GM19043 (cell line): Measurements from ENCODE around the gene CHN1.

ENCODE experiments used
- ATAC-seq: cut with Tn5 transposase; IDR thresholded peaks from one replicate; pipeline ENCODE4 v1.9.1; 2021; ENCODE audit warnings: low read depth; ENCODE audit not compliant: unreplicated experiment

CHN1 gene

DNA sequence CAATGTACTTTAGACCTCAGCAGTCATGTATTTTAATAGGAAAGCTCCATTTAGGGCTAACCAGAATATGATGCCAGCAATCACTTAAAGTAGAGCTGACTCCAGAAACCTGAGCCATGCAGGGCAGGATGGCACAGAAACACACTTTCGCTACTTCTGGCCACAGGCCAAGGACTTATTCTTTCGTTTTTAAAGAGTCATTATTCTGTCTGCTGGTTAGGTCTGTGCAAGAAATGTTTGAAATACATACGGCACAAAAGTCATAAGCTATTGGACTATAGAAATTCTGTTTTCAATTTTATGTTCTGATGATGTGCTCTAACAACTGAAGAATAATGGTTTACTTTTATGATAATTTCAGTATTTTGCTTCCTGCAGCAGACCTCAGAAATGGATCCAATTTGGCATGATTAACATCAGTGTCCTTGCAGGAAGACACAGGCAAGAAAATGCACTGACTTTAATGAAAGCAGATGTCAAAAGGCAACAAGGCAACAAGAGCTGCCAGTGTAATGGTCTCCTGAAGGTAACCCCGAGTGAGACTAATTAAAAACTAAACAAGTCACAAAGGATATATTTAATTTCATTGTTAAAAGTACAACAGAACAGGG is 126.5 kb downstream of the CHN1 start:
- ATAC-seq: no peak

DNA sequence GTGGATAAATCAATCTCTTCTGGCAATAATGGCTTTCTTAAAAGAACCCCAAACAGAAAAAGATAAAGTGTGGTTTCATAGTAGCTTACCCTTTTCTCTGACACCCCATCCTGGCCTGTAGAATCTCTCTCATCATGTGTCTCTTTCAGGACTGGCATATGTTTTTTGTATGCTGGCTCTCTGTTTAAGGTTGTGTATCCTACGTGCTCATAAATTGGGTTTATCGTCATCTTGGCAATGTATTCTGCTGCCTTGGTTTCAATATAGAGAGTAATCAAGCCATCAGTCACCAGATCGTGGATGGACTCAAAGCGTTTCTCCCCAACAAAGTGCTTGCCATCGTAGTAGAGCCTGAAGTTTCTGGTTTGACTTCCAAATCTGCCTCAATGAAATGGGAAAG is 127.4 kb downstream of the CHN1 start:
- ATAC-seq: no peak

DNA sequence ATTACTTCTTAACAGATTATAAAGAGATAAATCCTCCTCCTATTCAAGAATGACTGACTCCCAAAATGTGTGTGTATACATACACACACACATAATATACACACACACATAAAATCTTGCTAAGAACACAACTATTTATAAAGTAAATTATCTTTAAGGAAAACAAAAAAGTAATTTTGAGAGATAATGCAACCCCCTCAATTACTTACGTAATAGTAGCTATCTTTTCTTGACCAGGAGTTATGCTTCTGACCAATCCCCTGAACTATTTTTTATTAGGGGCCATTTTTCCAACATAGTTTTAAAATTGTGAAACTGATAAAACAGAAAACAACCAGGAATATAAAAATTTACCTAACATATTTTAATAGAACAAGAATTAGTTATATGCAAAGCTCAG is 127.9 kb downstream of the CHN1 start:
- ATAC-seq: no peak

DNA sequence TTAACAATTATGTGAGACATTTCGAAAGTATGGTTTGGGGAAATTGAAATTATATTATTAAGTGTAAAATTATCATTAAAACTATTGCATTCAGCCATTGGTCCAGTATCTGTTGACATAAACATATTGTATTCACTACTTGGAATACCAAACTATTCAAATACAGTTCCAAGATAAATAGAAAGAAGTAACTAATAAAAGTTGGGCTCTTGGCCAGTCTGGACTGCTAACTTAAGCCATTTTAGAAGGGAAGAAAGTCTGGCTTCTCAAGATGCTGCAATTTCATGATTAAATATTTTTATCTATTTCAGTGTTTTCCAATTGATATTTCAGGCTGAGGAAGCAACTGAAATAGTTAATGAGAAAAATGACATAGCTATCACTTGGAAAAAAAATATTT is 131.1 kb downstream of the CHN1 start:
- ATAC-seq: no peak

DNA sequence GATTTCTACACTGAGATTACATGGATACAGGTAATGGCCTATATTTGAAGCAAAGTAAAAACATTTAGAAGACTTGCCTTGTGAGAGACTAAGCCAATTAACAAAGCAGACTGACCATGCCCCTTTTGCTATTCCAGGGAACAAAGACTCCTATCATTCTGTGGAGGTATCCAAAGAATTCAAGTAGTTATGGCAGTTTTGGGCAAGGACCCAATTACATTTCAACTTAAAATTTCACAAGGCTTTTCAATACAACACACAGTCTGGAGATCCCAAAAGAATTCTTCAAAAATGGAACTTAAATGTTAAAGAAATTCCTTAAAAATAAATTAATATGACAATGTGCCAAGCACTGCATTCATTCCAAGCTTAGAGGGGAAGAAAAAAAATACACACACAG is 131.7 kb downstream of the CHN1 start:
- no peak for ATAC-seq

DNA sequence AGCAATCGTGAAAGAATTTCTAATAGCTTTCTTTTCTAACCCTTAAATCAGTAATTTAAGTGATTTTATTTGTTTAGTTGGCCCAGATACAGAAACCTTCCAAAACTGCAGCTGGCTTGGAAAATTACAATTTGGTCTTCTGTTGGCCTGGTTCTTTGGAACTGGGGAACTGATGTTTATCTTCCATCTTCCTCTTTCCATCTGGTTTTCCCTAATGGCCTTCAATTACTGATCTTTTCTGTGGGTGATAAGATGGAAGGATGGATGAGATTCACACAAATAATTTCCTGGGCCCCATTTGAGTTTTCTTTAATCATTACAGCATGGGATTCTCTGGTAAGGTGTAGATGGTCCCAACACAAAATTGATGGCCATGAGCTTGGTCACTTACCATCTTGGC is 134.4 kb downstream of the CHN1 start:
- no peak for ATAC-seq

DNA sequence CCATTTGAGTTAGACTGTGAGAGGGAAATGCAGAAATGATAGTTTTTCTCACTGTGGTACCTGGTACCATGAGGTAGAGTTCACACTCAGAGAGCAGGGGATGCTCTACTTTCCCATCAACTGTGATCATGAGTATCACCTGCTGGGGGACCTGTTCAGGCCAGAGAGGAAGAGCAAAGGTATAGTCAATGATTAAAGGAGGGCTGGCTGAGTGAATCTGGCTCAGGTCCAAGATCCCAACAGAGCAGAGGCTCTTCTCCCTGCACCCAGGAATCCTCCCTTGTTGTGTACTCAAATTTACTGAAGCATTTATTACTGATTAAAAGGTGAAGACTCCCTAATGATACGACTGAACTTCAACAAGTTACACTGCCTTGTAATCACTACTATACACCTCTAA is 136.3 kb downstream of the CHN1 start:
- no peak for ATAC-seq

DNA sequence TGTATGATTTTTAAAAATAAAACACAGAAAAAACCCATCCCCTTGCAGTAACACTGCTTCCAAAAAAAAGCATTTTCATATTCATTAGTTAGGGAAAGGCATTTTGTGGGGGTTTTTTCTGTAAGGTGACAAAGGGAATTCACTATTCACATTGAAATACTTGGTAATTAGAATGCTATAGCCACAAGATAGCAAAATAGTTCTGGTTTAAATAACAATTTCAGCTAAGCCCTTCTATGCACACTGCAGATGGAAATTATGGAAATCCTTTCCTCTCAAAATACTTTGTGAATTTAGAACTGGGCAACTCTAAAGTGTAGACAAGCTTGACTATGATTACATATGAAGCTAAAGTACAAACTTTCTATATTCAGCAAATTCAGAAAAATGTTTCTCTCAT is 138.8 kb downstream of the CHN1 start:
- no peak for ATAC-seq

DNA sequence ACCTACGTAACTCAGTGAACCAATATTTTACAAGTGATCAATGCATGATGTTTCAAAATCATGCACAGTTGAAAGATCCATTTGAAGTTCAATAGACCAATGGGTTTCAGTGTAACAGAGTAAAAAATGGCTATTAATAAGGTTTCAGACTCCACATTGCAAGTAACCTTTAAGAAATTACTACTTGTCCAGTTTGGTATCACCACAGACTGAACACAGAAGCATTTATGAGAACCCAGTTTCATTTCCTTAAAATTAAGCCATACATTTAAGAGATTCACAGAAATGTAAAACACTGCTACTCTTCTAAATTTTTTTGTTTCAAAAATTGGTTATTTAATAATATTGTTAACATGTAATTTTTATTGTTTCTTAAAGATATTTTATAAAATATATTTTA is 142.0 kb downstream of the CHN1 start:
- no peak for ATAC-seq

DNA sequence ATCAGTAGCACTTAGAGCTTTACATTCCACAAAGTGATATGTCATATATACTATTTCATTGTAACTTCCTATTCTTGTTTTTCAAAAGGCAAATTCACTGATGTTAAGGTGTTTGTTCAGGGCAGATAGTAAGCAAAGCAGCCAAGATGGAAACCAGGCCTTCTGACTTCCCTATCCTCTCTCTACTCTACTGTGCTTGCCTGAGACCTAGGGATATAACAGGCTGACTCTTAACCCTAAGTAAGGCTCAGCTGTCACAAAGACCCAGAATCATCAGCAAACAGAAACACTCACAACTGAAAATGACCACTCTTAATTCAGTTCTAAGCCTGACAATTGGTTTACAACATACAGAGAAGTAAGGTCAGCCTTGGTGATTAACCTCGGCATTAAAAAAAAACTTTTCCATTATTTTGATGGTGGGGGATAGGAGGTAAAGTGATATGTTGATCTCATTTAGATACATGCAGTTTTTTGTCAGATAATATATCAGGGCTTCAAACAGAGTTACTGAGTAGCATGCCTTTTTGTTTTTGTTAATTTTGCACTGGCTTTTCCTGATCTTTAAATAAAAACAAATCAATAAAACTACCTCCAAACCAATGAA is 145.5 kb downstream of the CHN1 start:
- ATAC-seq: no peak

DNA sequence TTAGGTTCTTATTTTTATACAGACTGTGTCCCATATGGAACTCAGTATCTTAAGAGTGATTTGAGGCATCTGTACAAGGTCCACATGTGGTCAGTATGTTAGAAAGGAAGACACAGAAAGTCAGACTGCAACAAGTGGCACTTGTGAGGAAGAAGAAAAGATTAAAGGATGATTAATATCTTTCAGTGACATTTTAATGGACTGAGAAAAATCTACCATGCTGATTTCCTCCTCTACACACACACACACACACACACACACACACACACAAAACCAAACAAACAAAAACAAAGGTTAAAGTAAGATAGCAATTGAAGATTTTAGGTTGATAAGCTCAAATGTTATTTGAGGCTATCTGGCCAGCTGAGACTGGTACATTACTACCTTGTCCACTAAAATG is 146.4 kb downstream of the CHN1 start:
- ATAC-seq: no peak

DNA sequence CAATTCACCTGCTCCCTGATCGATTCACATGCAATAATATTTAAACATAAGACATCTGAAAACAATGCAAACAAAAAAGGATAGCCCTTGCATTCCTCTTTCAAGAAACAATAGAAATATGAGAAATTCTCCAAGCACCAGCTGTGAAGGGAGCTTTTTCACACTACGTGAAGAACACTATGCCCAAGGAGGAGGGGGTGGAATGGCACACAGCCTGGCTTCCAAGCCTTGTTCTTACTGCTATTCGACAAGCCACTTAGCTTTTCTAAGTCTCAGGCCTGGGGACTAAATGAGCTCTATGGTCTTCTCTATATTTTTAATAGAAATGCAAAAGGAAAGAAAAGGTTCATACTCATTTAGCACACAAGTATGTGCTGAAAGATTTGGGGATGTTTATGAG is 148.7 kb downstream of the CHN1 start:
- ATAC-seq: no peak

DNA sequence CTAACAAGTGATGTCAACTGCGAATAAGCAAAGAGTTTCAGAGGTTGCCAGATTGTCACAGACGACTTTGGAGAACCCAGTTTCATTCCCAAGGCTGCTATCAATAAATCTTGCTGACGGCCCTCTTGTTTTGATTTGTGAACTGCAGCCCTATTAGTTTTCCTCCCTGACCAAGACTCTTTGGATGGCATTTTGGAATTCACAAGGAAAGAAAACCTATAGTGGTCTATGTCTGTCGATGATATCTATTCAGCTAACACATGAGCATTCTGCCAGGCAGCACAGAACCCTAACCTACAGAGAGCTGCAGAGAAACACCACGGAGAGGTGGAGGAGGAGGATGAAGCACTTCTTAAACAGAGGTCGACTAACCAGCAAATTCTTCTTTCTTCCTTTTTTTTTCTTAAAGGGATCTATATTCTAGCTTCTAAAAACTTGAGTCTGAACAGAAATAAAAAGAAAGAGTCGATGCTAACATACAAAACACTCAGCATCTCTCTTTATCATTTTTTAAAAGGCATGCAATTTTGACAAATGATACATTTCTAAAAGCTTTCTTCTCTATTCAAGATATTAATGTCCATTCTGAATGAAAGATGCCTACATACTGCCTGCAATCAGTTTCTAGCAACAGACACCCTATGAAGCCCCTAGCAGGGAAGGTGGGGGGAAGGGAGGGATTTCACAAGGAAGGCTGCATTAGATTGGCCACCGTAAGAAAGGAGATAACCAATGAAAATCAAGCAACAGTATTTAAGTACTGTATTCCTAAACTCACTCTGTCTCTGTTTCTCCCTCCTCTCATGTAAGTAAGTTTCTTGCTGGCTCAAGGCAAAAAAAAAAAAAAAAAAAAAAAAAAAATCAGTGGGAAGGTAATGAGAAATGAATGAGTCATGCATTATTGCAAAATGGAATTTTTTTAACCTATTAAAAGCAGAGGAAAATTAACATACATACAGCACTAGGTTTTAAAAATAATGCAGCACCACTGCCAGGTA is 157.9 kb downstream of the CHN1 start:
- no peak for ATAC-seq

DNA sequence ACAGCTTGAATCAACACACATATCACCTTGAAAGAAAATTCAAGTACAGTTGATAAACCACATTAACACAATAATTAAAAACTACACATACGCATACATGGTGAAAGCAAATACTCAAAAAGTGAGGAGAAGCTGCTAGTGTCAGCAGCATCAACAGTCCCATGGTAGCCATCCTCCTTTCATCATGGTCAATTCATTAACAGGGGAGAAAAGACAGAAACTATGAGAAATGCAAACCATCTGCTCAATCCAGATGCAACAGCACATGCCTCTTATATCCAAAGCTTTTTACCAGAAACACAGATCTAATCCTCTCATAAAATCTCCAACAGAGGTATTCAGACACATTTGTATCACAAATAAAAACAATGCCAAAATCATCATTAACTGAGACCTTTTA is 159.0 kb downstream of the CHN1 start:
- ATAC-seq: no peak

DNA sequence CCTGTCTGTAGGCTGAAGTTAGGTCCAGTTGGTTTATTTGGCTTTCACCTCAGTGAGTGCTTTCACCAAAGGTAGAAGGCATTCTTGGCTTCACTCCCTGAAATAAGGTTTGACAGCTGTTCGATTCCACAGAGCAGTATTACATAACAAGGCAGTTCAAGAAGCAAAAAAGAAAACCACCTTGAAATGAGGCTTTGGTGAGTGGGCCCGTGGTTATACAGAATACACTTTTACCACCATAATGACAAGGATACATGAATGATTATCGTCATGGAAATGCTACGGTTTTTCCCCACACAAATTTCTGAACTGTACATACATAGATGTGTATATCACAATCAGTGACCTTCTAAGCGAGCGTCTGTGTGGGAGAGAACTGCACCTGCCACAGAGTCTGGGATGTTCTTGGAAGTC is 160.9 kb downstream of the CHN1 start:
- ATAC-seq: no peak

DNA sequence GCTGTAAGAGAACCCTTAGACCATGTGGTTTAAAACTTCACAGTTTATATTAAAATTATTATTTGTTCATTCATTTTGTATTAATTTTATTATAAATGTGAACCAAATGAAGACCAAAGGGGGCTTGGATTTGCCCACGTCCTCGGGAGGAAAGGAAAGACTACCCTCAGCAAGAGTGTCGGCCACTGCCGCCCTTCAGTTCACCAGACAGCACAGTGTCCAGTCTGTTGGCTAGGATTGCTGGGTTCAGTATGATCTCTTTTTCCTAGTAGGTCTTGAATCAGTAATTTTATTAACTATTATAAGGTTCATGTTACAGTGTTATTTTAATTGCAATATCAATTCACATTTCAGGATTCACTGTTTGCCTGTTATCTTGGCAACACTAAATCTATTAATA is 162.7 kb downstream of the CHN1 start:
- no peak for ATAC-seq

DNA sequence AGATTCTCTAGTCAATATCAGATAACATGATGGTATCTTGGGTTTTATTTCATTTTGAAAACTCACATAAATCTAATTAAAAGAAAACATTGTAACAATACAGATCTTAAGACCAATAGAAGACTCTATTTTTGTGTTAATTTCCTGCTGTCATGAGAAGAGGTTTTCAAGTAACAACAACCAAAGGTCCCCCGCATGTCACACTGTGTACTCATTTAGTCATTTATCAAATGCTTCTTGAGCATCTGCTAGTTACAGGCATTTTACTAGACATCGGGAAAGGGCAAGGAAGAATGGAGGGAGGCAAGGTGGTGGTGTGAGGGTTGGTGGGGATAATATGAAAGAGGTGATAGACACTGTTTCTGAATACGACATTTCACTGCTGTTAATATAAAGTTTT is 163.2 kb downstream of the CHN1 start:
- ATAC-seq: no peak

DNA sequence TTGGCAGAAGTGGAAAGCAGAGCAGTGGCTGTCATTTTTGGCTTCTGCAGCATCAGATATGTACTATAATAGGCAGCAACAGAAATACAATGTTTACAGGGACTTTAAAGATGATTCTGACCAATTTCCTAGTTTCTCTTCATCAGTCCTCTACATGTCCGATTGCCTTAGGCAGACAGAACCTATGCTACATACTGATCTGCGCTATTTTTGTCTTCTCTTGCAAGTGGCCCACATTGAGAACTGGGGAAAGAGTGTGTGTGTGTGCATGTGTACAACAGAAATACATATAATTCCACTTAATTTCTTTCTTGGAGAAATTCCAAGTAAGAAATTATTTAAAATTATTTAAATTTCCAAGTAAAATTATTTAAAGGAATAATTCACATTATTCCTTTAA is 163.8 kb downstream of the CHN1 start:
- no peak for ATAC-seq

DNA sequence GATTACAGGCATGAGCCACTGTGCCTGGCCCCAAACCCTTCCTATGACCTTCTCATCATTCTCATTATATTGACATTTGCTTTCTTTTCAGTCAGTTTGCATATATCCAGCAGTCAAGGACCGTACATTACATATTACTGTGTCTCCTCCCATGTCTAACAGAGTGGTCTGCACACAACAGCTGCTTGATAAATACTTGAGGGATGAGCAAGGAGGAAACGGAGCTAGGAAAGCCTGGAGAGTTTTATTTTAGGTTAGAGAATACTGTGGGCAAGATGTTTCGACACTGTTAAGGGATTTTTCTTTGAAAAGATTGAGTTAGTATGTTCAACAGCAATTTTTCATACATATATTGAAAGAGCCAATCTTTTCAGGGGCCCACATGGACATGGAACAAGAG is 164.7 kb downstream of the CHN1 start:
- no peak for ATAC-seq

DNA sequence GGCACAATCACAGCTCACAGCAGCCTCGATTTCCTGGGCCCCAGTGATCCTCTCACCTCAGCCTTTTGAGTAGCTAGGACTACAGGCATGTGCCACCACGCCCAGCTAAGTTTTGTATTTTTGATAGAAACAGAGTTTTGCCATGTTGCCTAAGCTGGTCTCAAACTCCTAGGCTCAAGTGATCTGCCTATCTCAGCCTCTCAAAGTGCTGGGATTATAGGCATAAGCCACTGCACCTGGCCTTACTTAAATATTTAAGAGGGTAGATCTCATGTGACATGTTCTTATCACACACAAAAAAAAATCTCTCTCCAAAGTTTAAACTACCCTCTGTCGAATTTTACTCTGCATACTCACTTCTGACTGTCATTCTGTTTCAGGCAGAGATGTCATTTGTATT is 165.5 kb downstream of the CHN1 start:
- ATAC-seq: no peak

DNA sequence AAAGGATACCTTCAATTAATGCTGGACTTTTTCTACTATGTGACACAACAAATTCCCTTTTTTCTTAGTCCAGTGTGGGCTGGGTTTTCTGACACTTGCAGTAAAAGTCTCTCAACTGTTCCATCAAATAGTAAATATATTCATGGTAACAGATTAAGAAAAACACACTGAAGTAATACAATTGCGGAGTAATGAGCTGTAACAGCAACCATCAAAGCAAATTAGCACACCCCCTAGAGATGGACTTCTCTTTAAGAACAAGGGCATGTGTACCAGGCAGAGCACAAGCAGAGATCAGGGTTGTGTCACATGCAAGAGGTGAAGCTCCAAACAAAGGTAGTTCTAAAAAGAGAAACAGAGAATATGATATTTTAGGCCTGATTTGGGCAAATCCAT is 168.2 kb downstream of the CHN1 start:
- no peak for ATAC-seq
